Measurements from ENCODE around the gene PIRT. TPM values are rescaled to one million over a fixed set of nuclear protein-coding genes. Genes with fewer than 3 reads are reported as not detected.
A peak's percentile ranks its signal among the peaks of the same experiment; 100 is the strongest.

PIRT gene
- total RNA-seq, 4 donors from 2014 or later: not detected

- TF ChIP-seq POLR2A (IDR thresholded peaks at IDR 0.05) (no peak), EP300 (IDR thresholded peaks at IDR 0.05) (no peak), CTCF (IDR thresholded peaks at IDR 0.05) (no peak)
- DNase-seq (ENCODE audit: low spot score in 2 of 2): no peak
- WGBS, 2 donors: 33 to 35% methylated on average over 3 of the region's 3 CpGs
- Histone ChIP-seq H3K4me1 (peaks cover 0 to 25% (median 8%) of the 10 kb centered on the region in 4 donors), H3K36me3 (no peaks in the 10 kb centered on the region), H3K9me3 (no peaks in the 10 kb centered on the region), H3K4me3 (no peak overlapping the region), H3K27ac (peak overlapping the region in 2 of 4 donors; percentile 3 to 51), H3K27me3 (no peaks in the 10 kb centered on the region)
These were observed 39.5 kb downstream of the PIRT start for GRCh38 chr17:10798332-10798749.

- Histone ChIP-seq H3K27me3 (no peaks in the 10 kb centered on the region), H3K9me3 (no peaks in the 10 kb centered on the region), H3K36me3 (no peaks in the 10 kb centered on the region), H3K27ac (peak overlapping the region in 2 of 4 donors; percentile 3 to 51), H3K4me3 (no peak overlapping the region), H3K4me1 (peaks cover 0 to 25% (median 8%) of the 10 kb centered on the region in 4 donors)
- DNase-seq (ENCODE audit: low spot score in 2 of 2): no peak
- WGBS, 2 donors: 57 to 61% methylated on average over 11 of the region's 11 CpGs
- TF ChIP-seq CTCF (IDR thresholded peaks at IDR 0.05) (no peak), POLR2A (IDR thresholded peaks at IDR 0.05) (no peak), EP300 (IDR thresholded peaks at IDR 0.05) (no peak)
These were observed 40.2 kb downstream of the PIRT start for GRCh38 chr17:10797476-10798328.

- TF ChIP-seq CTCF (IDR thresholded peaks at IDR 0.05) (no peak), POLR2A (IDR thresholded peaks at IDR 0.05) (no peak), EP300 (IDR thresholded peaks at IDR 0.05) (no peak)
- no peaks in the 10 kb centered on the region for H3K9me3 ChIP-seq
- H3K4me3 ChIP-seq: no peak overlapping the region
- no peak for DNase-seq (ENCODE audit: low spot score in 2 of 2)
- no peaks in the 10 kb centered on the region for H3K27me3 ChIP-seq
- no peaks in the 10 kb centered on the region for H3K36me3 ChIP-seq
- peaks cover 0 to 40% (median 21%) of the 10 kb centered on the region in 4 donors for H3K4me1 ChIP-seq
- 37 to 44% methylated on average over 4 of the region's 4 CpGs for WGBS, 2 donors
- no peak overlapping the region for H3K27ac ChIP-seq
These were observed 44.1 kb downstream of the PIRT start for GRCh38 chr17:10793816-10794215.

- Histone ChIP-seq H3K4me1 (peaks cover 0 to 35% (median 19%) of the 10 kb centered on the region in 4 donors), H3K27ac (no peak overlapping the region), H3K4me3 (no peak overlapping the region), H3K27me3 (no peaks in the 10 kb centered on the region), H3K36me3 (no peaks in the 10 kb centered on the region), H3K9me3 (no peaks in the 10 kb centered on the region)
- TF ChIP-seq CTCF (IDR thresholded peaks at IDR 0.05): no peak
- 89 to 93% methylated on average over 7 of the region's 7 CpGs for WGBS, 2 donors
- DNase-seq (ENCODE audit: low spot score in 2 of 2): no peak
These were observed 44.6 kb downstream of the PIRT start for GRCh38 chr17:10793256-10793655.

- no peak for DNase-seq (ENCODE audit: low spot score in 2 of 2)
- H3K27me3 ChIP-seq: no peaks in the 10 kb centered on the region
- no peak overlapping the region for H3K27ac ChIP-seq
- H3K4me3 ChIP-seq: no peak overlapping the region
- no peaks in the 10 kb centered on the region for H3K9me3 ChIP-seq
- no peaks in the 10 kb centered on the region for H3K36me3 ChIP-seq
- 79 to 89% methylated on average over 8 of the region's 8 CpGs for WGBS, 2 donors
- peaks cover 0 to 24% (median 16%) of the 10 kb centered on the region in 4 donors for H3K4me1 ChIP-seq
- TF ChIP-seq CTCF (IDR thresholded peaks at IDR 0.05) (no peak), EP300 (IDR thresholded peaks at IDR 0.05) (no peak), POLR2A (IDR thresholded peaks at IDR 0.05) (no peak)
These were observed 45.7 kb downstream of the PIRT start for GRCh38 chr17:10792151-10792550.
